ENCODE data around the gene MEGF9. TPM values are rescaled to one million over a fixed set of nuclear protein-coding genes. Genes with fewer than 3 reads are reported as not detected.

Gene MEGF9
- total and polyA plus RNA-seq, 4 donors = 15.5 to 27.4 (median 19.3) TPM

- DNase-seq (ENCODE audit: low spot score) = no peak
- no peaks in the 10 kb centered on the region for H3K36me3 ChIP-seq (ENCODE audit: control insufficient read depth in 4 of 4, insufficient read depth in 3 of 4, low read depth in 1 of 4, low read length in 3 of 4)
- H3K27me3 ChIP-seq (ENCODE audit: control insufficient read depth in 4 of 4, insufficient read depth in 4 of 4, low read length in 3 of 4) = no peaks in the 10 kb centered on the region
- H3K9ac ChIP-seq (ENCODE audit: low read depth in 1 of 2, low read length in 2 of 2) = no peak overlapping the region
- peaks cover 5 to 39% (median 11%) of the 10 kb centered on the region in 4 donors for H3K4me1 ChIP-seq (ENCODE audit: control insufficient read depth in 4 of 4, insufficient read depth in 4 of 4, low read length in 3 of 4)
- WGBS = 38% methylated on average over 2 of the region's 2 CpGs
- H3K4me3 ChIP-seq (ENCODE audit: low read depth in 1 of 3, low read length in 3 of 3) = no peak overlapping the region
- no peak overlapping the region for H3K27ac ChIP-seq (ENCODE audit: low read depth in 1 of 2, low read length in 2 of 2)
- H3K9me3 ChIP-seq (ENCODE audit: control insufficient read depth in 4 of 4, low read length in 3 of 4) = no peaks in the 10 kb centered on the region
- TF ChIP-seq EGR1 (IDR thresholded peaks at IDR 0.05; ENCODE audit: low read depth in 2 of 2) = no peak
- TF ChIP-seq SP1 (IDR thresholded peaks at IDR 0.05) = no peak
- peak in 1 of 2 donors; percentile 2 for TF ChIP-seq HNF4A (conservative IDR thresholded peaks at IDR 0.05)
- TF ChIP-seq RXRA (IDR thresholded peaks at IDR 0.05) = no peak
- no peak for TF ChIP-seq YY1 (IDR thresholded peaks at IDR 0.05)
- no peak for TF ChIP-seq NR2F2 (IDR thresholded peaks at IDR 0.05)
- no peak for TF ChIP-seq RAD21 (IDR thresholded peaks at IDR 0.05)
Observed at GRCh38 chr9:120717176-120717575, 2.9 kb upstream of the MEGF9 start.

- H3K27ac ChIP-seq (ENCODE audit: low read depth in 1 of 2, low read length in 2 of 2) = no peak overlapping the region
- 86% methylated on average over 5 of the region's 5 CpGs for WGBS
Observed at GRCh38 chr9:120716483-120716882, 2.2 kb upstream of the MEGF9 start.

GRCh38 chr9:120715389-120715924 lies 1.2 kb upstream of the MEGF9 start:
- no peak for DNase-seq (ENCODE audit: low spot score)
- H3K4me1 ChIP-seq (ENCODE audit: control insufficient read depth in 4 of 4, insufficient read depth in 4 of 4, low read length in 3 of 4) = peaks cover 5 to 48% (median 20%) of the 10 kb centered on the region in 4 donors
- no peaks in the 10 kb centered on the region for H3K27me3 ChIP-seq (ENCODE audit: control insufficient read depth in 4 of 4, insufficient read depth in 4 of 4, low read length in 3 of 4)
- H3K9ac ChIP-seq (ENCODE audit: low read depth in 1 of 2, low read length in 2 of 2) = no peak overlapping the region
- 46% methylated on average over 14 of the region's 14 CpGs for WGBS
- no peaks in the 10 kb centered on the region for H3K36me3 ChIP-seq (ENCODE audit: control insufficient read depth in 4 of 4, insufficient read depth in 3 of 4, low read depth in 1 of 4, low read length in 3 of 4)
- H3K4me3 ChIP-seq (ENCODE audit: low read depth in 1 of 3, low read length in 3 of 3) = no peak overlapping the region
- TF ChIP-seq RXRA (IDR thresholded peaks at IDR 0.05) (peak; percentile 81), ZBTB33 (IDR thresholded peaks at IDR 0.05) (no peak), SP1 (IDR thresholded peaks at IDR 0.05) (peak; percentile 42), GABPA (IDR thresholded peaks at IDR 0.05 in 1 of 2, conservative IDR thresholded peaks at IDR 0.05 in 1 of 2) (no peak), REST (IDR thresholded peaks at IDR 0.05) (no peak), RAD21 (IDR thresholded peaks at IDR 0.05) (peak in 1 of 2 donors; percentile 6)
- peak overlapping the region; percentile 71 to 86 for H3K27ac ChIP-seq (ENCODE audit: low read depth in 1 of 2, low read length in 2 of 2)
- no peaks in the 10 kb centered on the region for H3K9me3 ChIP-seq (ENCODE audit: control insufficient read depth in 4 of 4, low read length in 3 of 4)

More at GRCh38 chr9:120716483-120716882, 2.2 kb upstream of the MEGF9 start:
- H3K27me3 ChIP-seq (ENCODE audit: control insufficient read depth in 4 of 4, insufficient read depth in 4 of 4, low read length in 3 of 4) = no peaks in the 10 kb centered on the region
- no peak overlapping the region for H3K4me3 ChIP-seq (ENCODE audit: low read depth in 1 of 3, low read length in 3 of 3)
- DNase-seq (ENCODE audit: low spot score) = no peak
- H3K36me3 ChIP-seq (ENCODE audit: control insufficient read depth in 4 of 4, insufficient read depth in 3 of 4, low read depth in 1 of 4, low read length in 3 of 4) = no peaks in the 10 kb centered on the region
- peaks cover 5 to 42% (median 13%) of the 10 kb centered on the region in 4 donors for H3K4me1 ChIP-seq (ENCODE audit: control insufficient read depth in 4 of 4, insufficient read depth in 4 of 4, low read length in 3 of 4)
- H3K9ac ChIP-seq (ENCODE audit: low read depth in 1 of 2, low read length in 2 of 2) = no peak overlapping the region
- no peaks in the 10 kb centered on the region for H3K9me3 ChIP-seq (ENCODE audit: control insufficient read depth in 4 of 4, low read length in 3 of 4)
- TF ChIP-seq YY1 (IDR thresholded peaks at IDR 0.05) = no peak
